Smooth muscle cell (in vitro differentiated cells): Measurements from ENCODE around the gene ASCL5. TPM values are rescaled to one million over a fixed set of nuclear protein-coding genes. Genes with fewer than 3 reads are reported as not detected.

Experiments
- DNase-seq: peaks from one replicate; lab custom pipeline; 2025; ENCODE audit not compliant: unreplicated experiment; lab: John Stamatoyannopoulos, UW
- H2AFZ ChIP-seq: fragments of 200-600 bp; sonication (generic); 2 replicates; pipeline ENCODE4 v1.6.0; 2016; ENCODE audit warnings: antibody characterized with exemption, low read depth, mild to moderate bottlenecking
- H3F3A ChIP-seq: fragments of 200-600 bp; sonication (generic); 2 replicates; pipeline ENCODE4 v1.6.0; 2017; ENCODE audit warnings: antibody characterized with exemption, low read depth
- H3K27ac ChIP-seq: fragments of 200-600 bp; sonication (generic); 2 replicates; pipeline ENCODE4 v1.5.1; 2016; ENCODE audit warnings: low read depth, mild to moderate bottlenecking
- H3K27me3 ChIP-seq: fragments of 200-600 bp; sonication (generic); 2 replicates; pipeline ENCODE4 v1.6.1; 2016; ENCODE audit warnings: low read depth, mild to moderate bottlenecking
- H3K36me3 ChIP-seq: fragments of 200-600 bp; sonication (generic); 2 replicates; pipeline ENCODE4 v1.5.1; 2016; ENCODE audit warnings: low read depth
- H3K4me1 ChIP-seq: fragments of 200-600 bp; sonication (generic); 2 replicates; pipeline ENCODE4 v1.5.1; 2016; ENCODE audit warnings: low read depth
- H3K4me2 ChIP-seq: fragments of 200-600 bp; sonication (generic); 2 replicates; pipeline ENCODE4 v1.6.0; 2016; ENCODE audit warnings: mild to moderate bottlenecking
- H3K4me3 ChIP-seq: fragments of 200-600 bp; sonication (generic); 2 replicates; pipeline ENCODE4 v1.5.1; 2016; ENCODE audit warnings: mild to moderate bottlenecking
- H3K79me2 ChIP-seq: fragments of 200-600 bp; sonication (generic); 2 replicates; pipeline ENCODE4 v1.6.0; 2016; ENCODE audit warnings: low read depth, mild to moderate bottlenecking
- H3K9ac ChIP-seq: fragments of 200-600 bp; sonication (generic); 2 replicates; pipeline ENCODE4 v1.6.0; 2016; ENCODE audit warnings: low read depth
- H3K9me3 ChIP-seq: fragments of 200-600 bp; sonication (generic); replicated peaks from 2 replicates; pipeline ENCODE4 v1.5.1; 2016; ENCODE audit warnings: low read depth
- H4K20me1 ChIP-seq: fragments of 200-600 bp; sonication (generic); 2 replicates; pipeline ENCODE4 v1.6.0; 2016; ENCODE audit warnings: low read depth
- CTCF ChIP-seq: fragments of 200-600 bp; sonication (generic); IDR thresholded peaks from 2 replicates; pipeline ENCODE4 v1.5.1; 2017; ENCODE audit warnings: borderline replicate concordance, mild to moderate bottlenecking, antibody characterized with exemption; ENCODE audit not compliant: insufficient read depth, poor library complexity, severe bottlenecking
- WGBS: methylation state at CpG from one replicate; pipeline ENCODE4 v1.1.7; 2016; ENCODE audit warnings: low lambda C conversion rate; 5-methylcytosine and 5-hydroxymethylcytosine counted together
- polyA plus RNA-seq: library from polyadenylated mRNA; unstranded; fragments of >200 nt; fragmentation: Nextera tagmentation; extraction: Ambion mirVana; gene quantifications from 2 replicates; pipeline ENCODE4 v1.2.1, GENCODE V29; 2016
- total RNA-seq: library from RNA; depleted of rRNA; stranded (reverse); fragments of >200 nt; gene quantifications from 2 replicates; pipeline ENCODE4 v1.2.3, GENCODE V29; 2014

Gene ASCL5
- total and polyA plus RNA-seq, 2 experiments from 2014 or later, result not detected

- Histone ChIP-seq H3K9ac (peak overlapping the region; percentile 80), H3K4me2 (peak overlapping the region; percentile 91), H3K9me3 (no peaks in the 10 kb centered on the region), H4K20me1 (no peaks in the 10 kb centered on the region), H3K4me1 (no peaks in the 10 kb centered on the region), H3K27me3 (no peaks in the 10 kb centered on the region), H3K4me3 (peak overlapping the region; percentile 61), H3K36me3 (no peaks in the 10 kb centered on the region), H3F3A (peaks cover 18% of the 10 kb centered on the region), H3K27ac (peak overlapping the region; percentile 88), H3K79me2 (no peaks in the 10 kb centered on the region), H2AFZ (peak overlapping the region; percentile 84)
- 1% methylated on average over 26 of the region's 26 CpGs for WGBS
- no peak for TF ChIP-seq CTCF
- DNase-seq, result peak; percentile 70
These were observed 43.6 kb upstream of the ASCL5 start for GRCh38 chr1:201170533-201171062.

GRCh38 chr1:201169971-201170532 is 43.1 kb upstream of the ASCL5 start:
- H3K4me3 ChIP-seq, result peak overlapping the region; percentile 61
- H3K36me3 ChIP-seq, result no peaks in the 10 kb centered on the region
- H3K27me3 ChIP-seq, result no peaks in the 10 kb centered on the region
- H3K79me2 ChIP-seq, result no peaks in the 10 kb centered on the region
- H4K20me1 ChIP-seq, result no peaks in the 10 kb centered on the region
- H3K9ac ChIP-seq, result no peak overlapping the region
- peak overlapping the region; percentile 60 for H3K27ac ChIP-seq
- H3K4me2 ChIP-seq, result peak overlapping the region; percentile 91
- H2AFZ ChIP-seq, result no peak overlapping the region
- WGBS, result 72% methylated on average over 2 of the region's 2 CpGs
- no peak for TF ChIP-seq CTCF
- H3F3A ChIP-seq, result peaks cover 18% of the 10 kb centered on the region
- no peaks in the 10 kb centered on the region for H3K9me3 ChIP-seq
- no peaks in the 10 kb centered on the region for H3K4me1 ChIP-seq
- DNase-seq, result no peak

GRCh38 chr1:201169203-201169602 is 42.2 kb upstream of the ASCL5 start:
- Histone ChIP-seq H3K79me2 (no peaks in the 10 kb centered on the region), H3K4me3 (no peak overlapping the region), H3K27me3 (no peaks in the 10 kb centered on the region), H3K9me3 (no peaks in the 10 kb centered on the region), H3K36me3 (no peaks in the 10 kb centered on the region), H3F3A (peaks cover 18% of the 10 kb centered on the region), H3K27ac (no peak overlapping the region), H3K9ac (no peak overlapping the region), H4K20me1 (no peaks in the 10 kb centered on the region), H3K4me1 (no peaks in the 10 kb centered on the region), H2AFZ (no peak overlapping the region), H3K4me2 (no peak overlapping the region)
- no peak for TF ChIP-seq CTCF
- DNase-seq, result no peak
- 78% methylated on average over 3 of the region's 3 CpGs for WGBS
